Gastroesophageal sphincter (tissue), 3 donors: ENCODE measurements around the gene ODAD2.

ENCODE experiments used
- EP300 ChIP-seq: sonication (generic); formaldehyde crosslinking; IDR thresholded peaks from one replicate; pipeline ENCODE4 v1.6.1; 2017; ENCODE audit warnings: antibody characterized with exemption, mild to moderate bottlenecking
- POLR2A ChIP-seq, 2 donors: fragments of 450-650 bp; IDR thresholded peaks; one replicate each; pipeline ENCODE4 v1.6.1; 2017; ENCODE audit warnings: antibody characterized with exemption in 2 of 2, mild to moderate bottlenecking in 2 of 2, moderate library complexity in 1 of 2
- POLR2AphosphoS5 ChIP-seq: sonication (generic); formaldehyde crosslinking; IDR thresholded peaks from one replicate; pipeline ENCODE4 v1.6.1; 2017; ENCODE audit warnings: antibody characterized with exemption
- TF ChIP-seq, protein P1 (sequence below), 4 experiments: fragments of 200-600 bp in 2 of 4; fragments of 450-650 bp in 2 of 4; sonication (generic) in 1 of 4; IDR thresholded peaks; one replicate each; pipeline ENCODE4 v1.5.1; 2017 to 2019; ENCODE audit warnings: antibody characterized with exemption in 4 of 4, mild to moderate bottlenecking in 2 of 4, moderate library complexity in 2 of 4

GRCh38 chr10:27833792-27834191 lies 165.1 kb downstream of the ODAD2 start:
- TF ChIP-seq, protein P1, sequence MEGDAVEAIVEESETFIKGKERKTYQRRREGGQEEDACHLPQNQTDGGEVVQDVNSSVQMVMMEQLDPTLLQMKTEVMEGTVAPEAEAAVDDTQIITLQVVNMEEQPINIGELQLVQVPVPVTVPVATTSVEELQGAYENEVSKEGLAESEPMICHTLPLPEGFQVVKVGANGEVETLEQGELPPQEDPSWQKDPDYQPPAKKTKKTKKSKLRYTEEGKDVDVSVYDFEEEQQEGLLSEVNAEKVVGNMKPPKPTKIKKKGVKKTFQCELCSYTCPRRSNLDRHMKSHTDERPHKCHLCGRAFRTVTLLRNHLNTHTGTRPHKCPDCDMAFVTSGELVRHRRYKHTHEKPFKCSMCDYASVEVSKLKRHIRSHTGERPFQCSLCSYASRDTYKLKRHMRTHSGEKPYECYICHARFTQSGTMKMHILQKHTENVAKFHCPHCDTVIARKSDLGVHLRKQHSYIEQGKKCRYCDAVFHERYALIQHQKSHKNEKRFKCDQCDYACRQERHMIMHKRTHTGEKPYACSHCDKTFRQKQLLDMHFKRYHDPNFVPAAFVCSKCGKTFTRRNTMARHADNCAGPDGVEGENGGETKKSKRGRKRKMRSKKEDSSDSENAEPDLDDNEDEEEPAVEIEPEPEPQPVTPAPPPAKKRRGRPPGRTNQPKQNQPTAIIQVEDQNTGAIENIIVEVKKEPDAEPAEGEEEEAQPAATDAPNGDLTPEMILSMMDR (IDR thresholded peaks at IDR 0.05), result no peak
- TF ChIP-seq POLR2AphosphoS5 (no peak), POLR2A (IDR thresholded peaks at IDR 0.05) (no peak), EP300 (no peak)
